SK-N-SH treated with all-trans-retinoic acid at 6 μM for 48 hours (cell line): ENCODE results near the gene RHOG.

Source experiments
- ATAC-seq: fragments of 200-7000 bp; cut with Tn5 transposase; 3 replicates; pipeline ENCODE4 v1.9.1; 2020; ENCODE audit warnings: mild to moderate bottlenecking, moderate library complexity
- ARNTL ChIP-seq: fragments of 450-650 bp; formaldehyde crosslinking; IDR thresholded peaks from 2 replicates; pipeline ENCODE4 v1.5.0; 2020; ENCODE audit warnings: low read depth, mild to moderate bottlenecking, moderate library complexity, borderline replicate concordance
- BACH2 ChIP-seq: fragments of 250-450 bp; sonication (Bioruptor Pico); IDR thresholded peaks from 2 replicates; pipeline ENCODE4 v1.9.0; 2021; ENCODE audit warnings: mild to moderate bottlenecking, borderline replicate concordance
- CSRNP3 ChIP-seq: fragments of 250-450 bp; sonication (Bioruptor Pico); IDR thresholded peaks from 2 replicates; pipeline ENCODE4 v1.5.1; 2021; ENCODE audit warnings: mild to moderate bottlenecking, moderate library complexity
- ESRRG ChIP-seq: fragments of 250-450 bp; sonication (Bioruptor Pico); IDR thresholded peaks from 2 replicates; pipeline ENCODE4 v1.6.1; 2021; ENCODE audit warnings: mild to moderate bottlenecking
- GLIS3 ChIP-seq: fragments of 250-450 bp; sonication (Bioruptor Pico); IDR thresholded peaks from 2 replicates; pipeline ENCODE4 v1.5.0; 2020; ENCODE audit warnings: mild to moderate bottlenecking, moderate library complexity
- ISL1 ChIP-seq: fragments of 250-450 bp; sonication (Bioruptor Pico); IDR thresholded peaks from 2 replicates; pipeline ENCODE4 v2.1.2; 2022; ENCODE audit warnings: mild to moderate bottlenecking, moderate library complexity
- OSR1 ChIP-seq: fragments of 250-450 bp; sonication (Bioruptor Pico); IDR thresholded peaks from 2 replicates; pipeline ENCODE4 v1.8.0; 2022; ENCODE audit warnings: moderate library complexity, mild to moderate bottlenecking, inconsistent platforms
- PPARA ChIP-seq: fragments of 250-450 bp; sonication (Bioruptor Pico); IDR thresholded peaks from 2 replicates; pipeline ENCODE4 v1.5.0; 2020; ENCODE audit warnings: mild to moderate bottlenecking, borderline replicate concordance
- SNAI2 ChIP-seq: fragments of 250-450 bp; sonication (Bioruptor Pico); IDR thresholded peaks from 2 replicates; pipeline ENCODE4 v1.5.0; 2020; ENCODE audit warnings: mild to moderate bottlenecking, moderate library complexity
- TCF4 ChIP-seq: fragments of 250-450 bp; sonication (Bioruptor Pico); IDR thresholded peaks from 2 replicates; pipeline ENCODE4 v1.8.0; 2021; ENCODE audit warnings: mild to moderate bottlenecking, moderate library complexity, borderline replicate concordance
- ZC3H10 ChIP-seq: fragments of 250-450 bp; sonication (Bioruptor Pico); IDR thresholded peaks from 2 replicates; pipeline ENCODE4 v1.5.1; 2021; ENCODE audit warnings: mild to moderate bottlenecking, moderate library complexity
- ZFP3 ChIP-seq: fragments of 250-450 bp; sonication (Bioruptor Pico); IDR thresholded peaks from 2 replicates; pipeline ENCODE4 v1.5.0; 2020; ENCODE audit warnings: mild to moderate bottlenecking, moderate library complexity
- ZFP30 ChIP-seq: fragments of 450-650 bp; formaldehyde crosslinking; IDR thresholded peaks from 2 replicates; pipeline ENCODE4 v1.5.0; 2022; ENCODE audit warnings: mild to moderate bottlenecking, moderate library complexity
- ZNF565 ChIP-seq: fragments of 450-650 bp; formaldehyde crosslinking; conservative IDR thresholded peaks from 2 replicates; pipeline ENCODE4 v1.5.0; 2020; ENCODE audit warnings: low read depth, mild to moderate bottlenecking, moderate library complexity
- ZNF70 ChIP-seq: fragments of 450-650 bp; formaldehyde crosslinking; IDR thresholded peaks from 2 replicates; pipeline ENCODE4 v1.5.0; 2020; ENCODE audit warnings: mild to moderate bottlenecking, moderate library complexity
- ZNF8 ChIP-seq: fragments of 450-650 bp; formaldehyde crosslinking; IDR thresholded peaks from 2 replicates; pipeline ENCODE4 v1.5.0; 2020; ENCODE audit warnings: mild to moderate bottlenecking, moderate library complexity
- TF ChIP-seq, protein P1 (sequence below): fragments of 250-450 bp; sonication (Bioruptor Pico); IDR thresholded peaks from 2 replicates; pipeline ENCODE4 v1.5.0; 2020; ENCODE audit warnings: mild to moderate bottlenecking, moderate library complexity
- TF ChIP-seq, protein P2 (sequence below): fragments of 250-450 bp; sonication (Bioruptor Pico); IDR thresholded peaks from 2 replicates; pipeline ENCODE4 v1.5.1; 2020; ENCODE audit warnings: low read depth, mild to moderate bottlenecking, moderate library complexity
- TF ChIP-seq, protein P3 (sequence below): fragments of 250-450 bp; sonication (Bioruptor Pico); IDR thresholded peaks from 2 replicates; pipeline ENCODE4 v1.8.0; 2021; ENCODE audit warnings: low read depth, mild to moderate bottlenecking, moderate library complexity, borderline replicate concordance
- TF ChIP-seq, protein P4 (sequence below): fragments of 250-450 bp; sonication (Bioruptor Pico); IDR thresholded peaks from 2 replicates; pipeline ENCODE4 v1.8.0; 2020; ENCODE audit warnings: mild to moderate bottlenecking, moderate library complexity, borderline replicate concordance

RHOG gene

GRCh38 chr11:3827434-3828186 lies 13.1 kb downstream of the RHOG start:
- ATAC-seq: no peak

DNA sequence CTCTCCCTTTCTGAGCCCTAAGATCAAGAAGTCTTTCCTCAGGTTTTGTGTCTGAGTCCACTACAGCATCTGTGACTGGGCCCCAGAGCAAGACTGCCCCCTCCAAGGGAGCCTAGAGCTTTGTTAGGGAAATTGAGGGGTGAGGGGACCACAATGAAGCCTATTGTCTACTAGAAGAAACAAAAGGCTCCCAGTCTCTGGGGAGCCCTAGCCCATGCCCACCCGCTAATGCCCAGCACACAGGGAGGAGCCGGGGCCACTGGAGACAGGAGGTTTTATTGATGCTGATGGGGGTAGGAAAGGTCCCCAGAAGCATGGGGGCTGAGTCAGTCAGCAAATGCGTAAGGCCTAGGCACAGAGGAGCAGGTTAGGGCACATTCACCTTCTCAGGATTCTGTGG lies 14.0 kb downstream of the RHOG start:
- TF ChIP-seq ZNF8: no peak
- TF ChIP-seq ZFP3 (CRISPR knock-in tag): no peak
- TF ChIP-seq ZNF70 (CRISPR knock-in tag): no peak
- TF ChIP-seq ARNTL (CRISPR knock-in tag): no peak
- no peak for TF ChIP-seq TCF4 (CRISPR knock-in tag)
- TF ChIP-seq ESRRG (CRISPR knock-in tag): no peak
- TF ChIP-seq, protein P1, sequence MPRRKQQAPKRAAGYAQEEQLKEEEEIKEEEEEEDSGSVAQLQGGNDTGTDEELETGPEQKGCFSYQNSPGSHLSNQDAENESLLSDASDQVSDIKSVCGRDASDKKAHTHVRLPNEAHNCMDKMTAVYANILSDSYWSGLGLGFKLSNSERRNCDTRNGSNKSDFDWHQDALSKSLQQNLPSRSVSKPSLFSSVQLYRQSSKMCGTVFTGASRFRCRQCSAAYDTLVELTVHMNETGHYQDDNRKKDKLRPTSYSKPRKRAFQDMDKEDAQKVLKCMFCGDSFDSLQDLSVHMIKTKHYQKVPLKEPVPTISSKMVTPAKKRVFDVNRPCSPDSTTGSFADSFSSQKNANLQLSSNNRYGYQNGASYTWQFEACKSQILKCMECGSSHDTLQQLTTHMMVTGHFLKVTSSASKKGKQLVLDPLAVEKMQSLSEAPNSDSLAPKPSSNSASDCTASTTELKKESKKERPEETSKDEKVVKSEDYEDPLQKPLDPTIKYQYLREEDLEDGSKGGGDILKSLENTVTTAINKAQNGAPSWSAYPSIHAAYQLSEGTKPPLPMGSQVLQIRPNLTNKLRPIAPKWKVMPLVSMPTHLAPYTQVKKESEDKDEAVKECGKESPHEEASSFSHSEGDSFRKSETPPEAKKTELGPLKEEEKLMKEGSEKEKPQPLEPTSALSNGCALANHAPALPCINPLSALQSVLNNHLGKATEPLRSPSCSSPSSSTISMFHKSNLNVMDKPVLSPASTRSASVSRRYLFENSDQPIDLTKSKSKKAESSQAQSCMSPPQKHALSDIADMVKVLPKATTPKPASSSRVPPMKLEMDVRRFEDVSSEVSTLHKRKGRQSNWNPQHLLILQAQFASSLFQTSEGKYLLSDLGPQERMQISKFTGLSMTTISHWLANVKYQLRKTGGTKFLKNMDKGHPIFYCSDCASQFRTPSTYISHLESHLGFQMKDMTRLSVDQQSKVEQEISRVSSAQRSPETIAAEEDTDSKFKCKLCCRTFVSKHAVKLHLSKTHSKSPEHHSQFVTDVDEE: no peak
- TF ChIP-seq CSRNP3 (CRISPR knock-in tag): no peak
- TF ChIP-seq, protein P2, sequence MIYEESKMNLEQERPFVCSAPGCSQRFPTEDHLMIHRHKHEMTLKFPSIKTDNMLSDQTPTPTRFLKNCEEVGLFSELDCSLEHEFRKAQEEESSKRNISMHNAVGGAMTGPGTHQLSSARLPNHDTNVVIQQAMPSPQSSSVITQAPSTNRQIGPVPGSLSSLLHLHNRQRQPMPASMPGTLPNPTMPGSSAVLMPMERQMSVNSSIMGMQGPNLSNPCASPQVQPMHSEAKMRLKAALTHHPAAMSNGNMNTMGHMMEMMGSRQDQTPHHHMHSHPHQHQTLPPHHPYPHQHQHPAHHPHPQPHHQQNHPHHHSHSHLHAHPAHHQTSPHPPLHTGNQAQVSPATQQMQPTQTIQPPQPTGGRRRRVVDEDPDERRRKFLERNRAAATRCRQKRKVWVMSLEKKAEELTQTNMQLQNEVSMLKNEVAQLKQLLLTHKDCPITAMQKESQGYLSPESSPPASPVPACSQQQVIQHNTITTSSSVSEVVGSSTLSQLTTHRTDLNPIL (CRISPR knock-in tag): no peak
- TF ChIP-seq, protein P3, sequence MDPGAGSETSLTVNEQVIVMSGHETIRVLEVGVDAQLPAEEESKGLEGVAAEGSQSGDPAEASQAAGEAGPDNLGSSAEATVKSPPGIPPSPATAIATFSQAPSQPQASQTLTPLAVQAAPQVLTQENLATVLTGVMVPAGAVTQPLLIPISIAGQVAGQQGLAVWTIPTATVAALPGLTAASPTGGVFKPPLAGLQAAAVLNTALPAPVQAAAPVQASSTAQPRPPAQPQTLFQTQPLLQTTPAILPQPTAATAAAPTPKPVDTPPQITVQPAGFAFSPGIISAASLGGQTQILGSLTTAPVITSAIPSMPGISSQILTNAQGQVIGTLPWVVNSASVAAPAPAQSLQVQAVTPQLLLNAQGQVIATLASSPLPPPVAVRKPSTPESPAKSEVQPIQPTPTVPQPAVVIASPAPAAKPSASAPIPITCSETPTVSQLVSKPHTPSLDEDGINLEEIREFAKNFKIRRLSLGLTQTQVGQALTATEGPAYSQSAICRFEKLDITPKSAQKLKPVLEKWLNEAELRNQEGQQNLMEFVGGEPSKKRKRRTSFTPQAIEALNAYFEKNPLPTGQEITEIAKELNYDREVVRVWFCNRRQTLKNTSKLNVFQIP: no peak
- TF ChIP-seq ZNF565: no peak
- TF ChIP-seq PPARA (CRISPR knock-in tag): no peak
- TF ChIP-seq ISL1 (CRISPR knock-in tag): no peak
- no peak for TF ChIP-seq ZC3H10 (CRISPR knock-in tag)

More at GRCh38 chr11:3827434-3828186, 13.1 kb downstream of the RHOG start:
- no peak for TF ChIP-seq ZNF8
- TF ChIP-seq, protein P1: no peak
- no peak for TF ChIP-seq ARNTL (CRISPR knock-in tag)
- TF ChIP-seq ZNF70 (CRISPR knock-in tag): no peak
- no peak for TF ChIP-seq ZFP30 (CRISPR knock-in tag)
- TF ChIP-seq, protein P4, sequence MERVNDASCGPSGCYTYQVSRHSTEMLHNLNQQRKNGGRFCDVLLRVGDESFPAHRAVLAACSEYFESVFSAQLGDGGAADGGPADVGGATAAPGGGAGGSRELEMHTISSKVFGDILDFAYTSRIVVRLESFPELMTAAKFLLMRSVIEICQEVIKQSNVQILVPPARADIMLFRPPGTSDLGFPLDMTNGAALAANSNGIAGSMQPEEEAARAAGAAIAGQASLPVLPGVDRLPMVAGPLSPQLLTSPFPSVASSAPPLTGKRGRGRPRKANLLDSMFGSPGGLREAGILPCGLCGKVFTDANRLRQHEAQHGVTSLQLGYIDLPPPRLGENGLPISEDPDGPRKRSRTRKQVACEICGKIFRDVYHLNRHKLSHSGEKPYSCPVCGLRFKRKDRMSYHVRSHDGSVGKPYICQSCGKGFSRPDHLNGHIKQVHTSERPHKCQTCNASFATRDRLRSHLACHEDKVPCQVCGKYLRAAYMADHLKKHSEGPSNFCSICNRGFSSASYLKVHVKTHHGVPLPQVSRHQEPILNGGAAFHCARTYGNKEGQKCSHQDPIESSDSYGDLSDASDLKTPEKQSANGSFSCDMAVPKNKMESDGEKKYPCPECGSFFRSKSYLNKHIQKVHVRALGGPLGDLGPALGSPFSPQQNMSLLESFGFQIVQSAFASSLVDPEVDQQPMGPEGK (CRISPR knock-in tag): no peak
- no peak for TF ChIP-seq SNAI2 (CRISPR knock-in tag)
- TF ChIP-seq BACH2 (CRISPR knock-in tag): no peak
- TF ChIP-seq TCF4 (CRISPR knock-in tag): no peak
- TF ChIP-seq ZNF565: no peak
- no peak for TF ChIP-seq GLIS3 (CRISPR knock-in tag)
- no peak for TF ChIP-seq ISL1 (CRISPR knock-in tag)
- TF ChIP-seq ESRRG (CRISPR knock-in tag): no peak
- no peak for TF ChIP-seq OSR1 (CRISPR knock-in tag)
- TF ChIP-seq ZFP3 (CRISPR knock-in tag): no peak
- TF ChIP-seq, protein P2 (CRISPR knock-in tag): no peak

More for the DNA sequence above, 14.0 kb downstream of the RHOG start:
- no peak for ATAC-seq
